ENCODE data around the gene ADGRV1.
A peak's percentile ranks its signal among the peaks of the same experiment; 100 is the strongest.
"Not testable (repeated sequence)": the region's sequence is repeated elsewhere in the genome, so short reads cannot be mapped to it uniquely, and the experiment has no call there.

Gene ADGRV1

DNA sequence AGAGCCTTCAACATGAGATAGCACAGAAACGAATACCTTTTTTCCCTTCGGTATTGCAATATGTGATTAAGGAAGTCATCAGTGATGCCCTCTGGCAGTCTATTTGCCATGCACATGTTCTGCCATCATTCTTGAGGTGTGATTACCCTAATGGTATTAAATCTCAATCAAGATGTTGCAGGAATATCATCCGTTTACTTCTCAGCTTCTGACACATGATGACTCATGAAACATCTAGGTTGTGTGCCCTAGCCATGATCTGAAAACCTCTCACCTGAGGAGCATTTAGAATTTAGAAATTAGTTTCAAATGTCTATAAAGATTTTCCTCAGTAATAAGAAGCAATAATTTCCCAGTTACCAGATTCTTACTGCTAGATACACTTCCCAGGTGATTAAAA is 209.1 kb downstream of the ADGRV1 start:
- no peak for DNase-seq

DNA sequence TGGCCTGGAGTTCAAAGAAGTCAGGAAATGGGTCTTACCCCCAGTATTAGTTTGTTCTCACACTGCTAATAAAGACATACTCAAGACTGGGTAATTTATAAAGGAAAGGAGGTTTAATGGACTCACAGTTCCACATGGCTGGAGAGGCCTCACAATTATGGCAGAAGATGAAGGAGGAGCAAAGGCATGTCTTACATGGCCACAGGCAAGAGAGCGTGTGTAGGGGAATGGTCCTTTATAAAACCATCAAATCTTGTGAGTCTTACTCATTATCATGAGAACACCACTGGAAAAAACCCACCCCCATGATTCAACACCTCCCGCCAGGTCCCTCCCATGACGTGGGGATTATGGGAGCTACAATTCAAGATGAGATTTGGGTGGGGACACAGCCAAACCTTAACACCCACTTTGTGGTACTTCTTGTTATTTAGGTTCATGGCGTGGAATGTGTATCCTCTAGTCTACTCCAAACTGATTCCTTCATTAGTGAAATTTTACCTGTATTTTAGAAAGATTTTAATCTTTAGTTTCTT is 211.5 kb downstream of the ADGRV1 start:
- not testable (repeated sequence) for DNase-seq

GRCh38 chr5:90777959-90778358 is 219.4 kb downstream of the ADGRV1 start:
- no peak for DNase-seq

DNA sequence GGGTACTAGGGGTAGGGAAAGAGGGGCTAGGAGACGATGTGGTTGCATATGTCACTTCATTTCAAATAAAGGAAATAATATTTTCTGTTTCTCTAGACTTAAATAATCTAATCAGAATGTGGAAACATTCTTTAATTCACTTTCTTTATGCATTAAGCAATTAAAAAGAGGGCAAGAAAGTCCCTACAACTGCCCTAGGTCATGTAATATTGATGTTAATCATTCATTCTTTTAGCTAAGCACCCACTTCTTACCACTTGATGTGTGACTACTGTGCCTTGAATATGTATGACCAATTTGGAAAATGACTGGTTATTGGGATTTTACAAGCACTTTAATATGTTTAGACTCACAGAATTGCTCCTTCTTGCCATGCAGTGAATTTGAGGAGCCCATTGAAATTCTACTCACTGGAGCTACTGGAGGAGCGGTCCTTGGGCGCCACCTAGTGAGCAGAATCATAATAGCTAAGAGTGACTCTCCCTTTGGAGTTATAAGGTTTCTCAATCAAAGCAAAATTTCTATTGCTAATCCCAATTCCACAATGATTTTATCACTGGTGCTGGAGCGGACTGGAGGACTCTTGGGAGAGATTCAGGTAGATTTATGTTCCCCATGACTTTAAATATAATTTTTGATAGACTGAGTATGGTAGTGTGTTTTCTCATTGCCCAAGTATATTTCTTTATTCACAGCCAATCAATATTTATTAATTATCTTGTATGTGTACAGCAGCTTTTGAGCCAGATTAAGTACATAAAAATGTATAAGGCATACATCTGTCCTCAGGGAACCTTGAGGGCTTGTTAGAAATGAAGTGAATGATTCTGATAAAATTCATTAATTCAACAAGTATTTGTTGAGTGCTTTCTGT is 225.1 kb downstream of the ADGRV1 start:
- DNase-seq: peak; percentile 12

GRCh38 chr5:90786756-90787155 is 228.2 kb downstream of the ADGRV1 start:
- no peak for DNase-seq

GRCh38 chr5:90792725-90793124 is 234.1 kb downstream of the ADGRV1 start:
- no peak for DNase-seq

GRCh38 chr5:90793183-90793582 is 234.6 kb downstream of the ADGRV1 start:
- no peak for DNase-seq

- not testable (repeated sequence) for DNase-seq
Observed at GRCh38 chr5:90796919-90797318, 238.3 kb downstream of the ADGRV1 start.

- not testable (repeated sequence) for DNase-seq
Observed at GRCh38 chr5:90800082-90800481, 241.5 kb downstream of the ADGRV1 start.

DNA sequence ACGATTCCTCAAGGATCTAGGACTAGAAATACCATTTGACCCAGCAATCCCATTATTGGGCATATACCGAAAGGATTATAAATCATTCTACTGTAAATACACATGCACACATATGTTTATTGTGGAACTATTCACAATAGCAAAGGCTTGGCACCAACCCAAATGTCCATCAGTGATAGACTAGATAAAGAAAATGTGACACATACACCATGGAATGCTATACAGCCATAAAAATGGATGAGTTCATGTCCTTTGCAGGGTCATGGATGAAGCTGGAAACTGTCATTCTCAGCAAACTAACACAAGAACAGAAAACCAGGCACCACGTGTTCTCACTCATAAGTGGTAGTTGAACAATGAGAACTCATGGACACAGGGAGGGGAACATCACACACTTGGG is 241.9 kb downstream of the ADGRV1 start:
- DNase-seq: not testable (repeated sequence)

DNA sequence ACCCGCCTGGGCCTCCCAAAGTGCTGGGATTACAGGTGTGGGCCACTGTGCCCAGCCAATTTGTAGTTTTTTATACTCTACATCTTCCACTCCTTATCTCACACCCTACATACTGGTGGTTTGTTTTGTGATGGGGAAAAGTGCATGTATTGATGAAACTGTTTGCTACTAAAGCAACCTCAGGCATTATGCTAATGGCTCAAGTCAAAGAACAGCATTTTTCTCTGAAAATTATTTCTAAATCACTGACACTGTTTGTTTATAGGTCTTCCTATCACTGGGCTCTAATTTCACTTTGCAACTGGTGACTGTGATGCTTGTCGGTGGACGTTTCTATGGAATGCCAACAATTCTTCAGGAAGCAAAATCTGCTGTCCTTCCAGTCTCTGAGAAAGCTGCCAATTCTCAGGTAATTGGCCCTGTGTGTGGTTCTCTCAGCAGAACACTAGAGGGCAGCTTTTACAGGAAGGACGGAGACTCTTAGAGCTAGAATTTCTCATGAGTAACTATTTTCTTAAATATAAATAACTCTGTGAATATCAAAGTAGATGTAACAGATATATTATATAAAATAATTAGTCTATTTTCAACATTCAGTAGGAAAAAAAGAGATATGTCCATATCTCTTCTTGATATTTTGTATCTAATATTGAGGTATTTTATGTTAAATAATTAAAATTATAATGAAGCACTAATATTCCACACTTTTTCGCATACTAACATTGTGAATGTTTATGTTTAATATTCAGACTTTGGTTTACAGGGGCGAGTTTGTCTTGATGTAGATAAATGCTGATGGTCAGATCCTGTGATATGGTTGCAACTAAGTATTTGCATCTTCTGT is 244.1 kb downstream of the ADGRV1 start:
- no peak for DNase-seq

DNA sequence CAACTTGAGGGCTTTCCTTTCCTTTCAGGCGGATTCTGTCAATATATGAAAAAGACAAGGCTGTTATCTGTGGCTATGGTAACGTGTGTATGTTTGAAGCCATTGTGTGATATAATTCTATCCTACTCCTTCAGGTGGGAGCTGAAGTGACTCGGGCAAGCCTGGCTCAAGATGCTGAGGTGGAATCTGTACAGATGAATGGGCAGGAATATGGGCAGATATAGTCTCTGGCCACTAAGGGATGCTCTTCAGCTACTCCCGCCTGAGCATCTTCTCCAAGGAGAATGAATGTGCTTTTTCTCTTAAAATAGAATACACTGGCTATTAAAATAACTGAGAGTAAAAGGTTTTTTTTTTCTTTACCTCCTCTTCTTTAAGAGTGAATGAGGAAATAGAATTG is 244.8 kb downstream of the ADGRV1 start:
- no peak for DNase-seq

DNA sequence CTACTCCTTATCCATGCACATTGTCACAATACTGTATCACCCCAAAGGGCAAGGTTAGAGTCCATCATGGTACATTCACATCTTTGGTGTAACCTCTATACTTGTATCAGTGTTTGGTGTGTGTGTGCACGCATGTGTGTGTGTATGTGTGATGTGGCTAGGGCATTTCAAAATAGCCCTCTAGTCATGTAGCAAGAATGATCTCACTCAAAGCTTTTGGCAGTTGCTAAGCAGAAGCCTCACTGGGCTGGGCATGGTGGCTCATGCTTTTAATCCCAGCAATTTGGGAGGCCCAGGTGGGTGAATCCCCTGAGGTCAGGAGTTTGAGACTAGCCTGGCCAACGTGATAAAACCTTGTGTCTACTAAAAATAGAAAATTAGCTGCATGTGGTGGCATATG is 245.3 kb downstream of the ADGRV1 start:
- no peak for DNase-seq

- no peak for DNase-seq
Observed at GRCh38 chr5:90807496-90807895, 248.9 kb downstream of the ADGRV1 start.

- DNase-seq: no peak
Observed at GRCh38 chr5:90809311-90810056, 250.9 kb downstream of the ADGRV1 start.

GRCh38 chr5:90810211-90810610 is 251.6 kb downstream of the ADGRV1 start:
- DNase-seq: no peak

DNA sequence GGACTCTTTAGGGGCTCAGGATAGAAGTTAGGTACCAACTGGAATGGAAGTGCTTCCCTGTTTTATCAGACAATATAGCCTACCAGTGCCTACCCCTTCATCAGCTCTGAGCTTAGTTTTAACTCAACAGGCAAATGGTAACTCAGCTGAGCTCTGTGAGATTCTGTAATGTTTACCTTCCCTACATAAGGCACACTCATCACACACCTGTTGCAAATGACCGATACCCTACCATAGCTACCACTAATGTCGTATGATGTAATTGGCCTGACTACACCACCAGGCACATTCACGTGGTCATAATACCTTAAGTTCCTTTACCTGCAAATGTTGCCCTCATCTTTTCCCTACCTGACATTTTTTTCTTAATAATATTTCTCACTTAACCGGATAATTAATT is 254.8 kb downstream of the ADGRV1 start:
- DNase-seq: no peak

- DNase-seq: not testable (repeated sequence)
Observed at GRCh38 chr5:90822062-90822461, 263.5 kb downstream of the ADGRV1 start.

DNA sequence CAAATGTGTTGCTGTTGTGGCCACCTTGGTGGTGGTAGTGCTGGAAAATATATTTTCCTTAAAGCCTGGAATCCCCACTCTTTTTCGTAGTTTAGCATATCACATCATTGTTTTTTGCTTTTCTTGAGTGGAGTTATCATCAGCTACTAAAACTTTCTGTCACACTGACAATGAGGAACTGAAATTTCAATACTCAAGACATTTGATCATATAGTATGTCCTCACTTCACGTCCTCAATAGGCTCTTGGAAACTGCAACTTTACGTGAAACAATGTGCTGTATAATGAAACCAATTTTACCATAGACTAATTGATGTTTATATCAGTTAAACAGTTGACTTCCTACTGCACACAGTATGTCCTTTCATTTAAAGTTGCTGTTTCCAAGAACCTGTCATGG is 265.8 kb downstream of the ADGRV1 start:
- no peak for DNase-seq

GRCh38 chr5:90830058-90830457 is 271.5 kb downstream of the ADGRV1 start:
- DNase-seq: no peak

- DNase-seq: no peak
Observed at GRCh38 chr5:90833753-90834152, 275.2 kb downstream of the ADGRV1 start.

DNA sequence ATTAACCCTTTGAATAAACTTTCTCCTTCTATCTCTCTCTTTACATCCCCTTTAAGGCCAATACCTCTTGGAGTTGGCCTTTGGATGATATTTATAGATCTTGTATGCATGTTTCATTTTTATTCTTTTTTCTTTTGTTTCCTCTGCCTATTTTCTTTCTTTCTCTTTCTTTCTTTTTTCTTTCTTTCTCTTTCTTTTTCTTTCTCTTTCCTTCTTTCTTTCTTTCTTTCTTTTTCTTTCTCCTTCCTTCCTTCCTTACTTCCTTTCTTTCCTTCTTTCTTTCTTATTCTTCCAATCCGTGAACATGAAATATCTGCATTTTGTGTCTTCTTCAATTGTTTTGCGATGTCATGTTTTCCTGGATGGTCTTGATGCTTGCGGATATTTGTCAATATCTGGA is 276.1 kb downstream of the ADGRV1 start:
- no peak for DNase-seq

GRCh38 chr5:90843443-90843842 is 284.8 kb downstream of the ADGRV1 start:
- no peak for DNase-seq
